ENCODE results near the gene RAC2.

Gene RAC2

DNA sequence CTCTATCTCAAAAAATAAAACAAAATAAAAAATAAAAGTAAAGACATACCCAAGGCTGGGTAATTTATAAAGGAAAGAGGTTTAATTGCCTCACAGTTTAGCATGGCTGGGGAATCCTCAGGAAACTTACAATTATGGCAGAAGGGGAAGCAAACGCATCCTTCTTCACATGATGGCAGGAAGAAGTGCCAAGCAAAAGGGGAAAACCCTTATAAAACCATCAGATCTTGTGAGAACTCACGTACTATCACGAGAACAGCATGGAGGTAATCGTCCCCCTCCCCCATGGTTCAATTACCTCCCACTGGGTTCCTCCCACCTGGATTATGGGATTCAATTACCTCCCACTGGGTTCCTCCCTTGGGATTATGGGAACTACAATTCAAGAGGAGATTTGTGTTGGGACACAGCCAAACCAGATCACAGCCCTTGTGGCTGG, 23.5 kb downstream of the RAC2 start:
- no peaks in the 10 kb centered on the region for H3K36me3 ChIP-seq (replicated peaks)
- in situ Hi-C loops (cut with MboI; ENCODE audit: low sequenced_read_pairs): no loop called here
- H3K4me3 ChIP-seq: no peak overlapping the region
- H3K4me1 ChIP-seq: no peaks in the 10 kb centered on the region
- H3K9me3 ChIP-seq: no peaks in the 10 kb centered on the region
- no peaks in the 10 kb centered on the region for H3K27me3 ChIP-seq (ENCODE audit: low read depth)
- DNase-seq (ENCODE audit: low spot score in 2 of 2): no peak

DNA sequence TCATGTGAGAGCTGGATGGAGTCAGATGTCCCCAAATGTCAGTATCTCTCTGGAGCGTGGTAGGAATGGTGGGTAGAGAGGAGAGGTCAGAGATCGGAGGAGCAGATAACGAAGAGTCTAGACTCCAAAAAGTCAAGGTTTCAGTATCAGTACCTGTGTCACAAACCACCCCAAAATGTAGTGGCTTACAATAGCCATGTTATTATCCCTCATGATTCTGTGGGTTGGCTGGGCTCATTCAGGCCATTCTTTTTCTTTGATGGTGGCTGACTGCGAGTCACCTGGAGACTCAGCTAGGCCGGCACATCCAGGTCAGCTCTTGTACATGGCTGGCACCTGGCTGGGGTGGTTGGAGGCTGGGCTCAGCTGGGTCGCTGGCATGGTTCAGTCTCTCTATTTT, 24.5 kb downstream of the RAC2 start:
- Histone ChIP-seq H3K36me3 (replicated peaks) (no peaks in the 10 kb centered on the region), H3K4me3 (no peak overlapping the region), H3K27me3 (ENCODE audit: low read depth) (no peaks in the 10 kb centered on the region), H3K4me1 (no peaks in the 10 kb centered on the region), H3K9me3 (no peaks in the 10 kb centered on the region)
- no peak for DNase-seq (ENCODE audit: low spot score in 2 of 2)
- in situ Hi-C loops (cut with MboI; ENCODE audit: low sequenced_read_pairs): no loop called here

DNA sequence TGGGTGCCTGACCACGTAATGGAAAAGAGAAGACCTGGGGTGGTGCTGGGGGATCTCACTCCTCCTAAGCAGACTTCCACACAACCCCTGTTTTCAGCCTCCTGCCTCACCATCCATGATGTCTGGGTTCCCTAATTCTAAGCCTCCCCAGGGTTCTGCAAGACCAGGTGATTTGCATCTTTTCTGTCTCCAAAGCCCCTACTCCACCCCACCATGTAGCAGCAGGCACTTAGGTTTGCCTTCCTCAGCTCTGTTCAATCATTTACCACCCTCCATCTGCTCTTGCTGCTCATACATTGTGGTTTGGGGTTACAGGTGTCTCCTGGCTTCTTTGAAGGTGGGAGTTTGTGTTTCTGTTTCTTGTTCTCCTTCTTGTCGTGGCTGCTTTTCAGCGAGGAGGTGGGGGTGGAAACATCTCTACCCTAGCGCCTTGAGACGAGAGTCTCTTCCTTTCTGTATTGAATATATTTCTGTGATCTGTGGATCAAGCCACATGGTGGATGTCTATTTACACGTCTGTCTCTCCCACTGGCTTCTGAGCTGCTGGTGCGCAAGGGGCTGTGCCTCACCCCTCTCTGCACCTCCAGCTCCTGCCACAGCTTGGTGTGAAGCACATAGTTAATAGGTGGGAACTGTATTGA, 25.2 kb downstream of the RAC2 start:
- in situ Hi-C loops (cut with MboI; ENCODE audit: low sequenced_read_pairs): no loop called here

DNA sequence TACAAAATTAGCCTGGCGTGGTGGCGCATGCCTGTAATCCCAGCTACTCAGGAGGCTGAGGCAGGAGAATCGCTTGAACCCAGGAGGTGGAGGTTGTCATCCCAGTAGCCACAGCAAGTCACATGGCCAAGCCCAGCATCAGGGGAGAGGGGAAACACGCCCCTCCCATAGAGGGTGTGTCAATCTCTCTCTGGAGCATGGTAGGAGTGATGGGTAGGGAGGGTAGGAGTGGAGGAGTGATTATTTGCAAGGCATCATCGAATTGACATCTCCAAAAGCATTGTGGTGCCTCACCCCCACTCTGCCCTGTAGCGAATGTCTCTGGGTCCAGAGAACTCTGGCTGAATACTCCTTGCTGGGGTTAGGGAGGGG, 25.7 kb downstream of the RAC2 start:
- Histone ChIP-seq H3K36me3 (replicated peaks) (no peaks in the 10 kb centered on the region), H3K9me3 (no peaks in the 10 kb centered on the region), H3K4me1 (no peaks in the 10 kb centered on the region), H3K4me3 (no peak overlapping the region), H3K27me3 (ENCODE audit: low read depth) (no peaks in the 10 kb centered on the region)
- DNase-seq (ENCODE audit: low spot score in 2 of 2): no peak
- in situ Hi-C loops (cut with MboI; ENCODE audit: low sequenced_read_pairs): no loop called here

More for the DNA sequence above, 25.2 kb downstream of the RAC2 start:
- no peak for DNase-seq (ENCODE audit: low spot score in 2 of 2)
- Histone ChIP-seq H3K4me3 (no peak overlapping the region), H3K27me3 (ENCODE audit: low read depth) (no peaks in the 10 kb centered on the region), H3K9me3 (no peaks in the 10 kb centered on the region), H3K36me3 (replicated peaks) (no peaks in the 10 kb centered on the region), H3K4me1 (no peaks in the 10 kb centered on the region)

DNA sequence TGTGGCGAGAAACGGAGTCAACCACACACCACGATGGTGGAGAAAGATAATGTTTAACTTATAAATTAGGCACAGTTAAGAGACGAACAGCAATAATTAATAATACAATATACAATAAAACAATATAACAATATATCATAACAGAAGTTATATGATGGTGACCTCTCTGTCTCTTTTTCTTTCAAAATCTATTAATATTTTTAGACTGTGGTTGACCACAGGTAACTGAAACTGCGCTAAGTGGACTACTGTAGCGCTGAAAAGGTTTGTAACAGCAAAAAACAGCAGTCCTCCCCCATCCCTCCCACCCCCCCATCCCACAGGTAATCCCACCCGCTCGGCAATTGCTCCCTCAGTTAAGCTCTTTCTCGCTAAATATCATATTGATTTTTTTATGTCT, 28.2 kb downstream of the RAC2 start:
- H3K9me3 ChIP-seq: no peaks in the 10 kb centered on the region
- no peaks in the 10 kb centered on the region for H3K4me1 ChIP-seq
- H3K4me3 ChIP-seq: no peak overlapping the region
- H3K27me3 ChIP-seq (ENCODE audit: low read depth): 0 out of 2 replicates have a peak, but pooled peaks cover 3% of the 10 kb centered on the region
- in situ Hi-C loops (cut with MboI; ENCODE audit: low sequenced_read_pairs): no loop called here
- DNase-seq (ENCODE audit: low spot score in 2 of 2): no peak
- H3K36me3 ChIP-seq (replicated peaks): no peaks in the 10 kb centered on the region

DNA sequence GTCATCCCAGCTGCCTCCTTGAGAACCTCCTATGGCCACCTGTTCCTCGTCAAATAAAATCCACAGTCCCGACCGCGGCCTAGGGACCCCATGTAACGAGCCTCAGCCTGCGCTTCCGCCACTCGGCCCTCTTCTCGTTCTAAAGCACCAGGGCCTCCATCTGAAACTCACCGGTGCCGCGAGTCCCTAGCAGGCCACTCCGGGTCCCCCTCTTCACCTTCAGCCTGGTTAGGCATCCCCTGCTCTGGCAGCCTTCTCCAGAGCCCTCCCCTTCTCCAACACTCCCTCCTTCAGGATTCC, 29.4 kb downstream of the RAC2 start:
- H3K27me3 ChIP-seq (ENCODE audit: low read depth): 0 out of 2 replicates have a peak, but pooled peaks cover 3% of the 10 kb centered on the region
- no peak for DNase-seq (ENCODE audit: low spot score in 2 of 2)
- no peak overlapping the region for H3K4me3 ChIP-seq
- H3K36me3 ChIP-seq (replicated peaks): no peaks in the 10 kb centered on the region
- H3K4me1 ChIP-seq: no peaks in the 10 kb centered on the region
- no peaks in the 10 kb centered on the region for H3K9me3 ChIP-seq
- in situ Hi-C loops (cut with MboI; ENCODE audit: low sequenced_read_pairs): no loop called here

DNA sequence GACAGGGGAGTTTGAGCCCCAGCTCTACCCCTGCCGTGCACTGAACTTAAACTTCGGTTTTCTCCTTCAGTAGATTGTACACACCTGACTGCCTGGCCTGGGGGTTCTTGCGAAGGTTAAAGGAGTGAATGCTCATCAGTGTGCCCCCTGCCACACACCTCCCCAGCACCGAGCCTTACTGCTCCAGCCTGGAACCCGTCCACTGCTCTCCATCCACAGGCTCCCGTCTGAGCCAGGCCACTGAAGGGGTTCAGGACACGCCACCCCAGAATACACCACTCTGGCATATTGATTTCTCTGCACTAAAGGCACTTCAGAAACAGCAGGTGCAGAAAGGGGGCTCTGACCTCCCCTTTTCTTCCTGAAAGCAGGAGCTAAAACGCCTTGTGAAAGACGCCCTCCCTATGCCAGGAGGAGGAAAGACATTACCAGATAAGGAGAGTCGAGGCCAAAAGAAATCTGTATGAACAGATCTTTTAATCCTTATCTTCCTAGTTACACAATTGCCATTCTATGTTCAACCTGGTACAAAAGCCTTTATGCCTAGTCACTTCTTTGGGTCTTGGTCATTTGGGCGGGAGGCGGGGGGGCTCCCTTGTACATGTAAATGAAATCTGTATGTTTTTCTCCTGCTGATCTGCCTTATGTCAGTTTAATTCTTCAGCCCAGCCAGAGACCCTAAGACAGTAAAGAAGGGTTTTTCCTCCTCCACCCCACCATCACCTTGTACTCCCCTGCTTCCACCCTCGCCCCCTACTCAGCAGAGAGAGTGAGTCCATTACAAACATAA, 29.9 kb downstream of the RAC2 start:
- Histone ChIP-seq H3K36me3 (replicated peaks) (no peaks in the 10 kb centered on the region), H3K27me3 (ENCODE audit: low read depth) (0 out of 2 replicates have a peak, but pooled peaks cover 3% of the 10 kb centered on the region), H3K4me3 (no peak overlapping the region), H3K9me3 (no peaks in the 10 kb centered on the region), H3K4me1 (no peaks in the 10 kb centered on the region)
- in situ Hi-C loops (cut with MboI; ENCODE audit: low sequenced_read_pairs): no loop called here
- DNase-seq (ENCODE audit: low spot score in 2 of 2): no peak

DNA sequence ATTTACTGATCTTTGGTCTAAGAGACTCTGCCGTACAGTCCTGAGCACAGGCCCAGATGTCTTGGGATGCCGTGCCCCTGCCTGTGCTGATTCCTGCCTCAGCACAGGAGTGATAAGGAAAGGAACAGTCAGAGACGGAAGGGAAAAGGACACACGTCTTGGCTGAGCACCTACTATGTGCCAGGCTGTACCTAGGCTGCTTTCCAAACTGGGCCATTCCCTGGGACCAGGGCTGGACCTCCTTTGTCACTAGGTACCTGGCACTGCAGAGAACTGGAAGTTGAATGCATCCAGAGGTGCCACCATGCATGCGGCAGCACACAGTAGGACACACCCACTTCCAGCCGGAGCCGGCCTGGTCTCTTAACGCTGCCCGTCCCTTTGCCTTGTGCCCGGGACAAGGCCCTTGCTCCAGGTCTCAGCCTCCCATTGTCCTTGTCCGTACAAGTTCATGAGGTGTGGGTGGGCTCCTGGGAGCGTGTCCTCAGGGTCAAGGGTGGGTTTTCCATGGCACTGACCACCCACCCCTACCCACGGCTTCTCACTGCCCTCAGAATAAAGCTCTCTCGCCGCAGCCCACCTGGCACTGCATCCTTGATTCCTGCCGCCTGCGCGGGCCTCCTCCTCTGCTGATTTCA, 30.7 kb downstream of the RAC2 start:
- in situ Hi-C loops (cut with MboI; ENCODE audit: low sequenced_read_pairs): no loop called here
- Histone ChIP-seq H3K36me3 (replicated peaks) (no peaks in the 10 kb centered on the region), H3K9me3 (no peaks in the 10 kb centered on the region), H3K4me1 (no peaks in the 10 kb centered on the region), H3K4me3 (no peak overlapping the region), H3K27me3 (ENCODE audit: low read depth) (0 out of 2 replicates have a peak, but pooled peaks cover 3% of the 10 kb centered on the region)
- DNase-seq (ENCODE audit: low spot score in 2 of 2): no peak

DNA sequence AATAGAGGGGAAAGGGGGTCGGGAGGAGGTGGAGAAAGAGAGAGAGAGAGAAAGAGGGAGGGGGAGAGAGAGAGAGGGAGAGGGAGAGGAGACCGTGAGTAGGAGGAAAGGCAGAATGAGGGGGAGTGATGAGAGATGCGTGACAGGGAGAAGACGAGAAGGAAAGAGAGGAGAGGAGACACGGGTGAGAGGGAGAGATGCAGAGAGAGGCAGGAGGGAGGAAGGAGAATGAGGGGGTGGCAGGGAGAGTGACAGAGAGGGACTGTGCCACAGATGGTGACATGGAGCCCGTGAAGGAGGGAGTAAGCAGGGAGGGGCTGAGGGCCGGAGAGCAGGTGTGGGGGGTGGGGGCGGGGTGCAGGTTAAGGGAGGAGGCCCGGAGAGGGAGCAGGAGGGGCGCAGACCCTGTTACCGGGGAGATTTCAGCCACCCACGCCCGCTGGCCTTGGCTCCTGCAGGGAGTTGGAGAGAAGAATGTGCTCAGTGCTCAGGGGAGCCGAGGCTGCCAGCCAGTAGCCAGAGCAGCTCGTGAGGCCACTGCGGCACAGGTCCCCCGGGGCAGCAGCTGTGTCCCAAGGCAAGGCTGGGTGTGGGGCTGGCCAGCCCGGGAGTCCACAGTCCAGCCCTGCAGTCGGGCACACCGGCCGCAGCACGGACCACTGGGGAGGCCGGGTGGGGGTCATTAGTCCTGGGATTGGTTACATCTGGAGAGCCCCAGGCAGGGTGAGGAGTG, 31.7 kb downstream of the RAC2 start, which contains the start of gene SSTR3:
Gene SSTR3 (minus strand): TSS at position 304 of the 733 bp plus-strand sequence. CDS start 4,674 bp downstream, outside the sequence.
- no peaks in the 10 kb centered on the region for H3K4me1 ChIP-seq
- in situ Hi-C loops (cut with MboI; ENCODE audit: low sequenced_read_pairs): no loop called here

DNA sequence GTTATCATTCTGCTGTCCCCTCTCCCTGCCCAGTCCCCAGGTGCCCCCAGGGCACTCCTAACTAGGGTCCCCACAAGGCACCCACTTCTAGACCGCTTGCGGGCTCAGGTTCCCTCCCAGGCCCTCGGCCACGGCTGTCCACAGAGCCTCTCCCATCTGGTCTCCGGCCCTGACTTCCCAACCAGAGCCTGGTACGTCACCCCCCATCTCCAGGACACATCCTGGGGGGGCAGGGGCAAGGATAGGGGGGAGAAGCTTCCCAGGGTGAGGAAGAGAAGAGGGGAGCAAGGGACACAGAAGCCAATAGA, 32.2 kb downstream of the RAC2 start:
- no peak for DNase-seq (ENCODE audit: low spot score in 2 of 2)
- 0 out of 2 replicates have a peak, but pooled peaks cover 3% of the 10 kb centered on the region for H3K27me3 ChIP-seq (ENCODE audit: low read depth)
- H3K4me1 ChIP-seq: no peaks in the 10 kb centered on the region
- H3K4me3 ChIP-seq: no peak overlapping the region
- H3K36me3 ChIP-seq (replicated peaks): no peaks in the 10 kb centered on the region
- in situ Hi-C loops (cut with MboI; ENCODE audit: low sequenced_read_pairs): no loop called here
- no peaks in the 10 kb centered on the region for H3K9me3 ChIP-seq

More for the DNA sequence above, 31.7 kb downstream of the RAC2 start, which contains the start of gene SSTR3:
- Histone ChIP-seq H3K9me3 (no peaks in the 10 kb centered on the region), H3K27me3 (ENCODE audit: low read depth) (0 out of 2 replicates have a peak, but pooled peaks cover 3% of the 10 kb centered on the region), H3K36me3 (replicated peaks) (no peaks in the 10 kb centered on the region), H3K4me3 (no peak within 1 kb of the TSS)
- no peak for DNase-seq (ENCODE audit: low spot score in 2 of 2)

DNA sequence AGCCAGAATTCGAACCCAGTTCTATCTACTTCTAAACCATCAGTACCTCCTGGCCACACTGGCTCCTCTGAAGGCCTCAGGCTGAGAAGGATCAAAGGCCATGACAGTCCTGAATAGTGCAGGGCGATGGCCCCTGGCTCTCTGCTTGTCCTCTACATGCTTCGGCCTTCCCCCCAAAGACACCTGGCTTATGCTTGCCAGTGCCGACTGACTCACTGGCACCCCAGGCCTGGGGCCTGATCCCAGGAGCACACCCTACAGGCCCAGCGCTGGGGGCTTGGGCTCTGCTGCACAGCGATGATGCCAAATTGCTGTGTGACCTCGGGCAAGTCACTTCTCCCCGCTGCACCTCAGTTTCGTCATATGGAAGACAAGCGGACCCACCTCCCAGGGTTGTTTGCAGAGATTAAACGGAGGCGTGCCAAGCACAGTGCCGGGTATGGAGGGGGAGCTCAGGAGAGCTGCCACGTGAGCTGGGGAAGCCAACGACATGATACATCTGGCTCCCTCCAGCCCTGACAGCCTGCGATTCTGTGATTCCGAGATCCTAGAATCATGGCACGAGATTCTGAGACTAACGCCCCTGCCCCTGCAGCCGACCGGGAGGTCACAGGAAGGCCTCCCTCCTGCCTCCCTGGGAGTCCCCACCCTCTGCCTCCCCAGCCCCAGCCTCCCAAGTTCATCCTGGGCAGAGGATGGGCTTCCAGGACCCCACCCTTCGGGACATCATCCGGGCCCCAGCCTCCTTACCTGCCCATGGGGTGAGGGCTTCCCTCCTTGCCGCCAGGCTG, 32.8 kb downstream of the RAC2 start:
- no peak overlapping the region for H3K4me3 ChIP-seq
- H3K4me1 ChIP-seq: no peaks in the 10 kb centered on the region
- H3K27me3 ChIP-seq (ENCODE audit: low read depth): 0 out of 2 replicates have a peak, but pooled peaks cover 3% of the 10 kb centered on the region
- DNase-seq (ENCODE audit: low spot score in 2 of 2): no peak
- no peaks in the 10 kb centered on the region for H3K36me3 ChIP-seq (replicated peaks)
- in situ Hi-C loops (cut with MboI; ENCODE audit: low sequenced_read_pairs): no loop called here
- no peaks in the 10 kb centered on the region for H3K9me3 ChIP-seq

DNA sequence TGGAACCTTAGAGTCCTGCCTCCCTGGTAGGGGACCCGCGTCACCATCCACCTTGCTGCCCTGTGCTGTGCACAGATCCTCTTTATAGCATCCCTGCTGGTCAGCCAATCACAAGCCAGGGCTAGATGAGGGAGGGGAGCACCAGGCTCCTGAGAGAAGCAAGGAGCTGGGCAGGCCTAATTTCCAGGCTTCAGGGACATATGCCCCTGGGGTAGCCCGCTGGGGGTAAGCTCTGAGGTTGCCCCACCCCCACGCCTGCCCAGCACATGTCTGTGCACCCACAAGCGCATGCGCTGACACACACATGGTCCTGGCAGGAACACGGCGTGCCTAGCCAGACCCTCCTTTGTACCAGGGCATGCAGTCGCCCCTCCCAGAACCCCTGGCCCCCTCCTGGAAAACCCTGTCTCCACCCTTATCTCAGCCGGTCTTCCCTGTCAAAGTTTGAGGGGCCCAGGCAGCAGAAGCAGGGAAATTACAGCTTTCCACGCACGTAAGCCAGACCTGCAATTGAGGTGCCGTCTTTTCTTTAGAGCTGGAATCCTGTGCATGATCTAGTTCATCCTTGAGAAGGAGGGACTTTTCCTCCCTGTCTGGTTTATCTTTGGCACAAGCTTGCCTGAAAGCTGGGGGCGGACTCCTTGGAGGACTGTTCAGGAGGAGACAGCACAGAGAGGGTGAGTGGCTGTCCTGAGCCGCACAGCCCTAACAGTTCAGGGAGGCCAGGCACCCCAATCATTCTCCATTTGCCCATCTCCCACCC, 33.8 kb downstream of the RAC2 start:
- 0 out of 2 replicates have a peak, but pooled peaks cover 3% of the 10 kb centered on the region for H3K27me3 ChIP-seq (ENCODE audit: low read depth)
- no peak for DNase-seq (ENCODE audit: low spot score in 2 of 2)
- H3K9me3 ChIP-seq: no peaks in the 10 kb centered on the region
- no peaks in the 10 kb centered on the region for H3K36me3 ChIP-seq (replicated peaks)
- H3K4me3 ChIP-seq: no peak overlapping the region
- in situ Hi-C loops (cut with MboI; ENCODE audit: low sequenced_read_pairs): no loop called here
- no peaks in the 10 kb centered on the region for H3K4me1 ChIP-seq

Measured in HAP-1 (cell line).